C1 segment of cervical spinal cord (tissue), 14 donors: ENCODE data around the gene KCNA5.

ENCODE experiments used
- DNase-seq, 14 donors: peaks; one replicate each; lab custom pipeline; 2025; lab: John Stamatoyannopoulos, UW

Gene KCNA5

GRCh38 chr12:5063149-5063548, 19.5 kb downstream of the KCNA5 start:
- no peak for DNase-seq

- no peak for DNase-seq
Measured at GRCh38 chr12:5064913-5065490, 21.3 kb downstream of the KCNA5 start.

GRCh38 chr12:5066251-5066650, 22.6 kb downstream of the KCNA5 start:
- DNase-seq = no peak

- no peak for DNase-seq
Measured at GRCh38 chr12:5068126-5068525, 24.4 kb downstream of the KCNA5 start.

GRCh38 chr12:5068619-5069018, 24.9 kb downstream of the KCNA5 start:
- DNase-seq = no peak

- DNase-seq = no peak
Measured at GRCh38 chr12:5070090-5070489, 26.4 kb downstream of the KCNA5 start.

GRCh38 chr12:5071496-5071895, 27.8 kb downstream of the KCNA5 start:
- no peak for DNase-seq

- DNase-seq = no peak
Measured at GRCh38 chr12:5072311-5072710, 28.6 kb downstream of the KCNA5 start.

GRCh38 chr12:5073054-5073453, 29.4 kb downstream of the KCNA5 start:
- no peak for DNase-seq

- no peak for DNase-seq
Measured at GRCh38 chr12:5073853-5074252, 30.2 kb downstream of the KCNA5 start.

- no peak for DNase-seq
Measured at GRCh38 chr12:5076761-5077160, 33.1 kb downstream of the KCNA5 start.

- DNase-seq = no peak
Measured at GRCh38 chr12:5078423-5078822, 34.7 kb downstream of the KCNA5 start.

- DNase-seq = peak in 2 of 14 donors; percentile 14 to 81
Measured at GRCh38 chr12:5081016-5081415, 37.3 kb downstream of the KCNA5 start.

GRCh38 chr12:5083955-5084849, 40.5 kb downstream of the KCNA5 start:
- peak in 5 of 14 donors; percentile 9 to 40 (median 17) for DNase-seq

- DNase-seq = no peak
Measured at GRCh38 chr12:5085896-5086295, 42.2 kb downstream of the KCNA5 start.

GRCh38 chr12:5087831-5088554, 44.3 kb downstream of the KCNA5 start:
- DNase-seq = no peak

- no peak for DNase-seq
Measured at GRCh38 chr12:5088586-5089264, 45.0 kb downstream of the KCNA5 start.

- no peak for DNase-seq
Measured at GRCh38 chr12:5094551-5094950, 50.9 kb downstream of the KCNA5 start.

GRCh38 chr12:5094986-5095385, 51.3 kb downstream of the KCNA5 start:
- DNase-seq = no peak
